Panc1 (cell line): ENCODE measurements around the gene PHLDB2.

ENCODE experiments used
- POLR2AphosphoS5 ChIP-seq: IDR thresholded peaks from 2 replicates; pipeline ENCODE4 v1.6.1; 2012; ENCODE audit warnings: mild to moderate bottlenecking, low read depth, low read length, moderate library complexity
- SIN3A ChIP-seq: IDR thresholded peaks from 2 replicates; pipeline ENCODE4 v1.6.1; 2012; ENCODE audit warnings: low read depth, mild to moderate bottlenecking, low read length, moderate library complexity, borderline replicate concordance; ENCODE audit not compliant: insufficient read depth
- TCF7L2 ChIP-seq: IDR thresholded peaks from 2 replicates; pipeline ENCODE4 v1.6.1; 2011; ENCODE audit warnings: mild to moderate bottlenecking, low read depth, low read length, inconsistent platforms
- TF ChIP-seq, protein P1 (sequence below): fragments of 450-650 bp; IDR thresholded peaks from 2 replicates; pipeline ENCODE4 v1.5.1; 2017; ENCODE audit warnings: mild to moderate bottlenecking
- TF ChIP-seq, protein P2 (sequence below), 2 experiments: IDR thresholded peaks; 2 replicates each; pipeline ENCODE4 v1.6.1; 2011 to 2012; ENCODE audit warnings: low read depth in 2 of 2, control low read depth in 1 of 2, low read length in 1 of 2, mild to moderate bottlenecking in 1 of 2, moderate library complexity in 1 of 2; ENCODE audit not compliant: insufficient read depth in 1 of 2

DNA sequence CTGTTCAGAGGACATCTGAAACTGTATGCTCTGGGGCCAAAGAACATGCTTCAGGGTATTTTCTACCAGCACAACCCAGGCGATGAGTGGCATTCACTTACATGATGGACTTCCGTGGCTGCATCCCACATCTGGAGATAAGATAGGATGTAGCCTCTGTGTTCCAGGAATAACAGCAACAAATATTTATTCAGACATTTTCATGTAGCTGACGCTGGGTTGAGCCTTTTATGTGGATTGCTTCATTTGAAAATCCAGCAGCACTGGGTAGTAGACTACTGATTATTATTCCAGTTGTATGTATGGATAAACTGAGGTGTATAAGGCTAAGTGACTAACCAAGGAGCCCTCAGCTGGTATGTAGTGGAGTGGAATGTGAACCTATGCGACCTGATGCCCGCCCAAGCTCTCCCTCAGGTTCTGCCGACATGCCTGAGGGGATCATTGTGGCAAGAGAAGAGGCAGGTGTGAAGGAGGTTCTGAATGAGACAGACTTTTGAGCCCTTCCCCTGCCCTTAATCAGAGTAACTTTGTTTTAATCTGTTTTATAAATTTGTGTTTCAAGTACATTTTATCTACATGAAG lies 93.9 kb downstream of the PHLDB2 start:
- TF ChIP-seq POLR2AphosphoS5 (no peak), SIN3A (no peak), TCF7L2 (no peak)
- TF ChIP-seq, protein P1, sequence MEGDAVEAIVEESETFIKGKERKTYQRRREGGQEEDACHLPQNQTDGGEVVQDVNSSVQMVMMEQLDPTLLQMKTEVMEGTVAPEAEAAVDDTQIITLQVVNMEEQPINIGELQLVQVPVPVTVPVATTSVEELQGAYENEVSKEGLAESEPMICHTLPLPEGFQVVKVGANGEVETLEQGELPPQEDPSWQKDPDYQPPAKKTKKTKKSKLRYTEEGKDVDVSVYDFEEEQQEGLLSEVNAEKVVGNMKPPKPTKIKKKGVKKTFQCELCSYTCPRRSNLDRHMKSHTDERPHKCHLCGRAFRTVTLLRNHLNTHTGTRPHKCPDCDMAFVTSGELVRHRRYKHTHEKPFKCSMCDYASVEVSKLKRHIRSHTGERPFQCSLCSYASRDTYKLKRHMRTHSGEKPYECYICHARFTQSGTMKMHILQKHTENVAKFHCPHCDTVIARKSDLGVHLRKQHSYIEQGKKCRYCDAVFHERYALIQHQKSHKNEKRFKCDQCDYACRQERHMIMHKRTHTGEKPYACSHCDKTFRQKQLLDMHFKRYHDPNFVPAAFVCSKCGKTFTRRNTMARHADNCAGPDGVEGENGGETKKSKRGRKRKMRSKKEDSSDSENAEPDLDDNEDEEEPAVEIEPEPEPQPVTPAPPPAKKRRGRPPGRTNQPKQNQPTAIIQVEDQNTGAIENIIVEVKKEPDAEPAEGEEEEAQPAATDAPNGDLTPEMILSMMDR = no peak
- TF ChIP-seq, protein P2, sequence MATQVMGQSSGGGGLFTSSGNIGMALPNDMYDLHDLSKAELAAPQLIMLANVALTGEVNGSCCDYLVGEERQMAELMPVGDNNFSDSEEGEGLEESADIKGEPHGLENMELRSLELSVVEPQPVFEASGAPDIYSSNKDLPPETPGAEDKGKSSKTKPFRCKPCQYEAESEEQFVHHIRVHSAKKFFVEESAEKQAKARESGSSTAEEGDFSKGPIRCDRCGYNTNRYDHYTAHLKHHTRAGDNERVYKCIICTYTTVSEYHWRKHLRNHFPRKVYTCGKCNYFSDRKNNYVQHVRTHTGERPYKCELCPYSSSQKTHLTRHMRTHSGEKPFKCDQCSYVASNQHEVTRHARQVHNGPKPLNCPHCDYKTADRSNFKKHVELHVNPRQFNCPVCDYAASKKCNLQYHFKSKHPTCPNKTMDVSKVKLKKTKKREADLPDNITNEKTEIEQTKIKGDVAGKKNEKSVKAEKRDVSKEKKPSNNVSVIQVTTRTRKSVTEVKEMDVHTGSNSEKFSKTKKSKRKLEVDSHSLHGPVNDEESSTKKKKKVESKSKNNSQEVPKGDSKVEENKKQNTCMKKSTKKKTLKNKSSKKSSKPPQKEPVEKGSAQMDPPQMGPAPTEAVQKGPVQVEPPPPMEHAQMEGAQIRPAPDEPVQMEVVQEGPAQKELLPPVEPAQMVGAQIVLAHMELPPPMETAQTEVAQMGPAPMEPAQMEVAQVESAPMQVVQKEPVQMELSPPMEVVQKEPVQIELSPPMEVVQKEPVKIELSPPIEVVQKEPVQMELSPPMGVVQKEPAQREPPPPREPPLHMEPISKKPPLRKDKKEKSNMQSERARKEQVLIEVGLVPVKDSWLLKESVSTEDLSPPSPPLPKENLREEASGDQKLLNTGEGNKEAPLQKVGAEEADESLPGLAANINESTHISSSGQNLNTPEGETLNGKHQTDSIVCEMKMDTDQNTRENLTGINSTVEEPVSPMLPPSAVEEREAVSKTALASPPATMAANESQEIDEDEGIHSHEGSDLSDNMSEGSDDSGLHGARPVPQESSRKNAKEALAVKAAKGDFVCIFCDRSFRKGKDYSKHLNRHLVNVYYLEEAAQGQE (IDR thresholded peaks at IDR 0.05; ENCODE audit: insufficient read depth in 1 of 2, low read depth in 2 of 2, low read length in 1 of 2) = no peak
